H1 (cell line): Measurements from ENCODE around the gene TMPRSS13. TPM values are rescaled to one million over a fixed set of nuclear protein-coding genes. Genes with fewer than 3 reads are reported as not detected.

Experiments
- CTCF ChIA-PET: fragments of 300-600 bp; sonication (Branson Sonifier 250); formaldehyde crosslinking; loops from one replicate; lab custom pipeline; 2021; ENCODE audit not compliant: partially characterized antibody; lab: Charles Lee
- POLR2A ChIA-PET: fragments of 300-600 bp; sonication (Branson Sonifier 250); formaldehyde crosslinking; loops from one replicate; lab custom pipeline; 2021; ENCODE audit warnings: inconsistent platforms; ENCODE audit not compliant: partially characterized antibody; lab: Charles Lee
- DNase-seq, 2 experiments: peaks; one replicate each; pipeline versions ENCODE4 v3.0.0 to v3.0.0-alpha.2; 2010 to 2022; ENCODE audit warnings: low spot score in 2 of 2, low read depth in 1 of 2, mixed read lengths in 1 of 2
- FAIRE-seq: peaks from 2 replicates; lab custom pipeline; 2011; peaks lifted over from hg19 to GRCh38; lab: Jason Lieb, UNC
- H2AFZ ChIP-seq: 2 replicates; pipeline ENCODE4 v1.8.1; 2012; ENCODE audit warnings: low read length, inconsistent platforms
- H2AK5ac ChIP-seq: 2 replicates; pipeline ENCODE4 v1.6.1; 2013; ENCODE audit warnings: low read depth, low read length
- H2BK120ac ChIP-seq: replicated peaks from 2 replicates; pipeline ENCODE3; 2013; ENCODE audit warnings: low read depth, low read length, inconsistent platforms
- H2BK12ac ChIP-seq: 2 replicates; pipeline ENCODE4 v1.6.1; 2013; ENCODE audit warnings: low read depth, low read length
- H2BK15ac ChIP-seq: 2 replicates; pipeline ENCODE4 v1.6.1; 2013; ENCODE audit warnings: low read length
- H2BK20ac ChIP-seq: 2 replicates; pipeline ENCODE4 v1.6.1; 2013; ENCODE audit warnings: low read length
- H2BK5ac ChIP-seq: 2 replicates; pipeline ENCODE4 v1.6.1; 2013; ENCODE audit warnings: low read depth, low read length
- H3K14ac ChIP-seq: 2 replicates; pipeline ENCODE4 v1.6.1; 2013; ENCODE audit warnings: inconsistent platforms; ENCODE audit not compliant: insufficient read length
- H3K18ac ChIP-seq: 2 replicates; pipeline ENCODE4 v1.6.1; 2013; ENCODE audit warnings: low read length; ENCODE audit errors: extremely low read depth
- H3K23ac ChIP-seq: 2 replicates; pipeline ENCODE4 v1.6.1; 2013; ENCODE audit warnings: inconsistent platforms; ENCODE audit not compliant: insufficient read length
- H3K23me2 ChIP-seq: 2 replicates; pipeline ENCODE4 v1.6.1; 2013; ENCODE audit warnings: low read depth, low read length
- H3K27ac ChIP-seq: 2 replicates; pipeline ENCODE4 v1.6.1; 2011; ENCODE audit warnings: low read depth, low read length, inconsistent platforms
- H3K27me3 ChIP-seq, 4 experiments: replicated peaks in 1 of 4; 1 replicate in 1 of 4; 2 replicates in 3 of 4; pipeline versions ENCODE4 v1.6.1 to v1.8.1; 2011 to 2013; ENCODE audit warnings: low read length in 3 of 4, mild to moderate bottlenecking in 3 of 4, inconsistent platforms in 2 of 4, mixed read lengths in 2 of 4, moderate library complexity in 1 of 4; ENCODE audit not compliant: control insufficient read depth in 3 of 4, insufficient read depth in 3 of 4; ENCODE audit errors: extremely low read depth in 1 of 4
- H3K36me3 ChIP-seq, 4 experiments: 2 replicates each; pipeline versions ENCODE4 v1.6.1 to v1.8.1; 2011 to 2013; ENCODE audit warnings: mild to moderate bottlenecking in 4 of 4, low read length in 3 of 4, moderate library complexity in 2 of 4, control low read depth in 1 of 4, inconsistent platforms in 1 of 4; ENCODE audit not compliant: insufficient read depth in 4 of 4, control insufficient read depth in 2 of 4
- H3K4ac ChIP-seq: replicated peaks from 2 replicates; pipeline ENCODE3; 2013; ENCODE audit warnings: low read length, low read depth, mixed read lengths, inconsistent platforms; ENCODE audit not compliant: insufficient read length
- H3K4me1 ChIP-seq, 4 experiments: replicated peaks in 1 of 4; 1 replicate in 1 of 4; 2 replicates in 3 of 4; pipeline versions ENCODE4 v1.6.1 to v1.8.1; 2011 to 2013; ENCODE audit warnings: low read length in 3 of 4, inconsistent platforms in 2 of 4, mixed read lengths in 1 of 4; ENCODE audit not compliant: insufficient read depth in 4 of 4, control insufficient read depth in 3 of 4
- H3K4me2 ChIP-seq, 2 experiments: 2 replicates each; pipeline versions ENCODE4 v1.6.1 to v1.8.1; 2011 to 2013; ENCODE audit warnings: low read depth in 2 of 2, low read length in 2 of 2, control low read depth in 1 of 2, inconsistent platforms in 1 of 2, mild to moderate bottlenecking in 1 of 2; ENCODE audit not compliant: insufficient read depth in 1 of 2
- H3K4me3 ChIP-seq, 4 experiments: fragments of 200-600, 300-600 bp in 1 of 4; sonication (generic), shearing (Covaris generic), sonication (Bioruptor Twin) in 1 of 4; 2 replicates each; pipeline versions ENCODE4 v1.5.1 to v1.8.1; 2011 to 2016; ENCODE audit warnings: low read length in 4 of 4, low read depth in 3 of 4, control low read depth in 2 of 4, inconsistent platforms in 2 of 4, mild to moderate bottlenecking in 2 of 4, mixed read lengths in 1 of 4, moderate library complexity in 1 of 4; ENCODE audit not compliant: insufficient read depth in 2 of 4; ENCODE audit errors: extremely low read depth in 1 of 4
- H3K56ac ChIP-seq: replicated peaks from 2 replicates; pipeline ENCODE3; 2013; ENCODE audit warnings: low read depth, mild to moderate bottlenecking, mixed read lengths, low read length, inconsistent platforms; ENCODE audit not compliant: insufficient read length
- H3K79me1 ChIP-seq: 2 replicates; pipeline ENCODE4 v1.6.1; 2013; ENCODE audit warnings: low read depth, low read length, control low read depth
- H3K79me2 ChIP-seq, 2 experiments: 2 replicates each; pipeline versions ENCODE4 v1.6.1 to v1.8.1; 2012 to 2013; ENCODE audit warnings: low read length in 2 of 2, mild to moderate bottlenecking in 2 of 2, inconsistent platforms in 1 of 2; ENCODE audit not compliant: insufficient read depth in 2 of 2, control insufficient read depth in 1 of 2
- H3K9ac ChIP-seq, 4 experiments: replicated peaks in 1 of 4; 1 replicate in 1 of 4; 2 replicates in 3 of 4; pipeline versions ENCODE4 v1.6.1 to v1.8.1; 2011 to 2013; ENCODE audit warnings: low read depth in 3 of 4, low read length in 3 of 4, control low read depth in 2 of 4, mild to moderate bottlenecking in 2 of 4, moderate library complexity in 2 of 4, inconsistent platforms in 1 of 4; ENCODE audit errors: extremely low read depth in 1 of 4
- H3K9me3 ChIP-seq, 2 experiments: 2 replicates each; pipeline versions ENCODE4 v1.6.1 to v1.8.1; 2012 to 2013; ENCODE audit warnings: mild to moderate bottlenecking in 2 of 2, moderate library complexity in 2 of 2, control low read depth in 1 of 2, inconsistent platforms in 1 of 2, low read depth in 1 of 2, low read length in 1 of 2, mixed read lengths in 1 of 2; ENCODE audit not compliant: insufficient read depth in 2 of 2
- H4K20me1 ChIP-seq, 2 experiments: replicated peaks in 1 of 2; 2 replicates each; pipeline versions ENCODE3 to v1.8.1; 2011 to 2013; ENCODE audit warnings: inconsistent platforms in 2 of 2, low read length in 2 of 2, mild to moderate bottlenecking in 1 of 2; ENCODE audit not compliant: insufficient read depth in 2 of 2, control insufficient read depth in 1 of 2
- H4K5ac ChIP-seq: 2 replicates; pipeline ENCODE4 v1.6.1; 2013; ENCODE audit warnings: low read length, low read depth, mixed read lengths, inconsistent platforms; ENCODE audit not compliant: insufficient read length
- H4K8ac ChIP-seq: 2 replicates; pipeline ENCODE4 v1.8.0; 2013; ENCODE audit warnings: mild to moderate bottlenecking, moderate library complexity, low read length, inconsistent platforms; ENCODE audit not compliant: insufficient read depth; ENCODE audit errors: extremely low read depth
- H4K91ac ChIP-seq: replicated peaks from 2 replicates; pipeline ENCODE3; 2013; ENCODE audit warnings: low read length, mixed read lengths, inconsistent platforms; ENCODE audit not compliant: insufficient read length
- BCL11A ChIP-seq, 2 experiments: IDR thresholded peaks; one replicate each; pipeline ENCODE4 v1.6.1; 2011; ENCODE audit warnings: low read depth in 2 of 2, low read length in 2 of 2, mild to moderate bottlenecking in 2 of 2
- CBX8 ChIP-seq: fragments of 300-800, 300-1000 bp; sonication (generic); IDR thresholded peaks from 2 replicates; pipeline ENCODE4 v1.7.1; 2016; ENCODE audit warnings: low read depth, low read length, borderline replicate concordance
- CREB1 ChIP-seq: IDR thresholded peaks from 2 replicates; pipeline ENCODE4 v1.6.1; 2012; ENCODE audit warnings: inconsistent platforms
- KDM5A ChIP-seq: fragments of 200-600 bp; IDR thresholded peaks from 2 replicates; pipeline ENCODE4 v1.7.1; 2012; ENCODE audit warnings: mild to moderate bottlenecking, low read length, inconsistent platforms, mixed read lengths
- MAX ChIP-seq: IDR thresholded peaks from 2 replicates; pipeline ENCODE4 v1.6.1; 2012; ENCODE audit warnings: inconsistent platforms
- SAP30 ChIP-seq: fragments of 300-600 bp; sonication (generic); IDR thresholded peaks from 2 replicates; pipeline ENCODE4 v1.7.1; 2012; ENCODE audit warnings: low read length, moderate library complexity, mild to moderate bottlenecking, inconsistent platforms; ENCODE audit not compliant: insufficient read depth, insufficient replicate concordance
- SIX5 ChIP-seq: IDR thresholded peaks from 2 replicates; pipeline ENCODE4 v1.6.1; 2011; ENCODE audit warnings: mild to moderate bottlenecking, low read depth, low read length
- SP4 ChIP-seq: IDR thresholded peaks from 2 replicates; pipeline ENCODE4 v1.6.1; 2012; ENCODE audit warnings: low read length, inconsistent platforms
- SRF ChIP-seq: IDR thresholded peaks from 2 replicates; pipeline ENCODE4 v1.6.1; 2011; ENCODE audit warnings: mild to moderate bottlenecking, low read depth, low read length, moderate library complexity
- TCF12 ChIP-seq: IDR thresholded peaks from 2 replicates; pipeline ENCODE4 v1.6.1; 2011; ENCODE audit warnings: low read depth, mild to moderate bottlenecking, low read length
- YY1 ChIP-seq: IDR thresholded peaks from 2 replicates; pipeline ENCODE4 v1.6.1; 2011; ENCODE audit warnings: low read depth, mild to moderate bottlenecking, low read length
- WGBS, 2 experiments: shearing (Covaris generic) in 1 of 2; methylation state at CpG; one replicate each; pipeline versions ENCODE4 v1.1.6 to v1.1.7; 2013 to 2015; ENCODE audit warnings: low lambda C conversion rate in 2 of 2, mixed read lengths in 2 of 2, inconsistent platforms in 1 of 2, low coverage in 1 of 2, missing lambda C conversion rate in 1 of 2; ENCODE audit not compliant: insufficient replicate concordance in 2 of 2, insufficient coverage in 1 of 2, insufficient read length in 1 of 2; ENCODE audit errors: extremely low coverage in 1 of 2, missing lambda C conversion rate in 1 of 2; 5-methylcytosine and 5-hydroxymethylcytosine counted together
- polyA plus RNA-seq, 7 experiments: library from polyadenylated mRNA; depleted of rRNA in 3 of 7; stranded (reverse) in 5 of 7; unstranded in 2 of 7; fragments of >200 nt in 5 of 7; fragments of 200-250 nt in 2 of 7; gene quantifications; 1 replicate in 5 of 7; 2 replicates in 1 of 7; 4 replicates in 1 of 7; pipeline versions ENCODE4 v1.2.1 to v1.2.3, GENCODE V29; 2011 to 2013; ENCODE audit warnings: missing spikeins in 2 of 7, mixed read lengths in 2 of 7
- total RNA-seq: library from RNA; stranded (reverse); fragmentation: NEBNext Ultra II Directional; extraction: Animal tissue kit (Norgen Biotek cat#: 25700); gene quantifications from 2 replicates; pipeline ENCODE4 v1.2.1, GENCODE V29; 2021

The TMPRSS13 gene
- total and polyA plus RNA-seq, 2 of the 8 experiments (the other 6 are each of a cell fraction or from before 2014, with no cell fraction given) = 0.61 to 0.79 TPM

DNA sequence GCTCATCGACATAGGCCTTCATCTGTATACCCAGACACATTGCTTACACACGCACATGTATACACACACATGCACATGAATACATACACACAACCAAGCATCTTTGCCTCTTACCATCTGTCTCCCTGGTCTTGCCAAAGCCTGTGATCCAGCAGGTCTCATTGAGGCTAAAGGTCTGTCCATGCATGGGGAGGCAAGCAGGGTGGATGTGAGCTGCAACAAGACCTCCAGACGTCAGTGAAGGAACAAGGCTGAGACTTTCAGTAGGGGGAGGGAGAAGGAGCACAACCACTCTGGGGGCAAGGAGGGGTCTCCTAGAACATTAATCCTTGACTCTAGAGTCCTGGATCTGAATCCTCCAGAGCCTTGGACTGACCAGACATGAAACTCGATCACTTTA, 23.7 kb downstream of the TMPRSS13 start:
- Histone ChIP-seq H3K36me3 (no peaks in the 10 kb centered on the region), H4K20me1 (no peaks in the 10 kb centered on the region), H3K79me1 (no peaks in the 10 kb centered on the region), H3K14ac (no peak overlapping the region), H3K4me1 (peaks cover 0 to 12% (median 3%) of the 10 kb centered on the region in 4 experiments; a peak in 5 of 7 replicates), H2BK12ac (peak overlapping the region; percentile 78; the same call in 1 of the 2 replicates), H3K4me3 (no peak overlapping the region), H3K9ac (no peak overlapping the region), H3K27me3 (no peaks in the 10 kb centered on the region)
- TF ChIP-seq YY1 (no peak), SRF (no peak), KDM5A (no peak), SP4 (no peak), MAX (no peak), SIX5 (no peak), CBX8 (no peak), BCL11A (IDR thresholded peaks at IDR 0.05; ENCODE audit: low read depth in 2 of 2, low read length in 2 of 2) (no peak), CREB1 (no peak), TCF12 (no peak), SAP30 (no peak)
- TF ChIP-seq, all 59 proteins: peak for 0
- no peak for FAIRE-seq
- Histone ChIP-seq H3K27ac (no peak overlapping the region), H3K18ac (no peak overlapping the region), H4K8ac (no peak overlapping the region), H3K23me2 (0 out of 2 replicates have a peak, but pooled peaks cover 3% of the 10 kb centered on the region), H2BK20ac (peak overlapping the region; percentile 82; the same call in 1 of the 2 replicates), H3K4me2 (no peak overlapping the region), H3K79me2 (no peaks in the 10 kb centered on the region), H2BK15ac (peak overlapping the region; percentile 98), H3K4ac (no peak overlapping the region), H2BK5ac (no peak overlapping the region), H3K23ac (no peak overlapping the region), H3K56ac (no peak overlapping the region), H2BK120ac (no peak overlapping the region), H2AK5ac (no peak overlapping the region), H4K5ac (no peak overlapping the region), H3K9me3 (no peaks in the 10 kb centered on the region), H4K91ac (no peak overlapping the region), H2AFZ (no peak overlapping the region)
- DNase-seq = no peak
- ChIA-PET POLR2A (interaction anchor here (1.1 kb wide), 1 partner anchor 29 kb away, joined by 3 read pairs; the partner anchor contains the start of gene FXYD6), CTCF (interaction anchor here (0.6 to 12.6 kb wide), 21 partner anchors 13 to 1824 kb away, joined by 3 to 122 read pairs (median 8); partner anchors contain the start of genes FXYD2, FXYD6 and TMPRSS13)
- 87% methylated on average over 4 of the region's 4 CpGs; no CpG with 5 or more reads in 1 of the 2 experiments for whole genome bisulfite sequencing, 2 experiments
